HG03457 (cell line): ENCODE measurements around the gene RAP2B.
"Not testable (repeated sequence)": the region's sequence is repeated elsewhere in the genome, so short reads cannot be mapped to it uniquely, and the experiment has no call there.

Source experiments
- ATAC-seq: cut with Tn5 transposase; IDR thresholded peaks from one replicate; pipeline ENCODE4 v1.9.1; 2021; ENCODE audit warnings: moderate number of reproducible peaks; ENCODE audit not compliant: unreplicated experiment

RAP2B gene

GRCh38 chr3:153161714-153162512 is at the start of gene RAP2B:
Gene RAP2B, plus strand, starts transcription at chr3:153162226. Its CDS starts 468 bp downstream, at chr3:153162694.
- peak; percentile 43 for ATAC-seq

DNA sequence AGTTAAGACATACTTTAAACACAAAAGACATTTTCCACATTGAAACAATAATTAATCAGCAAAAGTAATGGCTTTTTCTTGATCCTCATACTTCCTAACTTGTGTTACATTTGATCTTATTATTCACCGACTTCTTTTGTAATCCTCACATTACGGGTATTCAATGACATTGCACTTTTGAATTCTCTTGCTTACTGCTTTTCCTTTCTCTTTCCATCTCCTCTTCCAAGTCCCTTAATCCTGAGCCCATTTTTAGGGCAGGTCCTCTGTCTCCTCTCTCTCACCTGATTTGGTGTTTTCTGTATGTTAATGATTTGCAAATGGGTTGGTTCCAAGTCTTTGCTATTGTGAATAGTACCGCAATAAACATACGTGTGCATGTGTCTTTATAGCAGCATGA is 48.5 kb upstream of the RAP2B start:
- no peak for ATAC-seq

DNA sequence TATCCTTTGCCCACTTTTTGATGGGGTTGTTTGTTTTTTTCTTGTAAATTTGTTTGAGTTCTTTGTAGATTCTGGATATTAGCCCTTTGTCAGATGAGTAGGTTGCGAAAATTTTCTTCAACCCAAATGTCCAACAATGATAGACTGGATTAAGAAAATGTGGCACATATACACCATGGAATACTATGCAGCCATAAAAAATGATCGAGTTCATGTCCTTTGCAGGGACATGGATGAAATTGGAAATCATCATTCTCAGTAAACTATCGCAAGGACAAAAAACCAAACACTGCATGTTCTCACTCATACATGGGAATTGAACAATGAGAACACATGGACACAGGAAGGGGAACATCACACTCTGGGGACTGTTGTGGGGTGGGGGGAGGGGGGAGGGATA is 47.8 kb upstream of the RAP2B start:
- ATAC-seq = not testable (repeated sequence)

- ATAC-seq = no peak
Observed at GRCh38 chr3:153115326-153115725, 46.7 kb upstream of the RAP2B start.

DNA sequence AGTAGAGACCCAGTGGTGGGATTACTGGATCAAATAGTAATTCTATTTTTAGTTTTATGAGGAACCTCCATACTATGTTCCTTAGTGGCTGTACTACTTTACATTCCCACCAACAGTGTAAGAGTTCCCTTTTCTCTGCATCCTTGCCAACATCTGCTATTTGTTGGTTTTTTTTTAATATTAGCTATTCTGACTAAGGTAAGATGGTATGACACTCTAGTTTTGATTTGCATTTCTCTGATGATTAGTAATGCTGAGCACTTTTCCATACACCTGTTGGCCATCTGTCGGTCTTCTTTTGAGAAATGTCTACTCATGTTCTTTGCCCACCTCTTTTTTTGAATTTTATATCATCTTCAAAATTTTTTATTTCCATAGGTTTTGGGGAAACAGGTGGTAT is 34.2 kb upstream of the RAP2B start:
- ATAC-seq = no peak

DNA sequence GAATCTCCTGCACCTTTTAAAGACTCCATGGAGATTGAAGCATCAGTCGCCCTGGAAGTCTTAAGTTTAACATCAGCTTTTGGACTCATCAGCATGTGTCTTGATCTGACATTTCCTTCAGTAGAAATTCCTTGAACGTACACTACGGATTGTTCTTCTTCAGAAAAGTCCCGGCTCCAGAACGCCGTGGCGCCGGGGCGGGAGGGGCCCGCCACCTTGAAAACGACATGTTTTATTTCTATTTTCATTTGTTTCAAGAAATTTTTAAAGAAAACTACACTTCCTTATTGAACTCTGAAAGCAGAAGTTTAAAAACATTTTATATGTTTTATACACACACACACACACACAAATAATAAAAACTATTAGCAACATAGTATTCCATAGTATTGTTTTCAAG is 32.6 kb upstream of the RAP2B start:
- no peak for ATAC-seq

- ATAC-seq = no peak
Observed at GRCh38 chr3:153129866-153130265, 32.2 kb upstream of the RAP2B start.

GRCh38 chr3:153130312-153130977 is 31.6 kb upstream of the RAP2B start:
- ATAC-seq = peak; percentile 81

DNA sequence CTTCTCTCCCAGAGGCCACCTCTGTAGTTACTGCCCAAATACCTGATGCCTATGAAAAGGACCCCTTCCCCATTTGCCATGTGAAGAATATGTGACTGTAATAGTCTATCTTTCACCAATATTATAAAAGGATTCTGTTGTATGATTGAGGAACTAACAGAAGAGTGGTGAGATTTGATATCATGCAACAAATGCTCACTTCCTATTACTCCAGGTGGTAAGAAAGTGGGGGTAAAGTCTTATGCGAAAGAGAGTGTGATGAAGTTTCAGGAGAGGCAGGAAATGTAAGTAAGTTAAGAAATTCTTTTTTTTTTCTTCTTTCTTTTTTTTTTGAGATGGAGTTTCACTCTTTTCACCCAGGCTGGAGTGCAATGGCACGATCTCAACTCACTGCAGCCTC is 24.4 kb upstream of the RAP2B start:
- ATAC-seq = no peak

DNA sequence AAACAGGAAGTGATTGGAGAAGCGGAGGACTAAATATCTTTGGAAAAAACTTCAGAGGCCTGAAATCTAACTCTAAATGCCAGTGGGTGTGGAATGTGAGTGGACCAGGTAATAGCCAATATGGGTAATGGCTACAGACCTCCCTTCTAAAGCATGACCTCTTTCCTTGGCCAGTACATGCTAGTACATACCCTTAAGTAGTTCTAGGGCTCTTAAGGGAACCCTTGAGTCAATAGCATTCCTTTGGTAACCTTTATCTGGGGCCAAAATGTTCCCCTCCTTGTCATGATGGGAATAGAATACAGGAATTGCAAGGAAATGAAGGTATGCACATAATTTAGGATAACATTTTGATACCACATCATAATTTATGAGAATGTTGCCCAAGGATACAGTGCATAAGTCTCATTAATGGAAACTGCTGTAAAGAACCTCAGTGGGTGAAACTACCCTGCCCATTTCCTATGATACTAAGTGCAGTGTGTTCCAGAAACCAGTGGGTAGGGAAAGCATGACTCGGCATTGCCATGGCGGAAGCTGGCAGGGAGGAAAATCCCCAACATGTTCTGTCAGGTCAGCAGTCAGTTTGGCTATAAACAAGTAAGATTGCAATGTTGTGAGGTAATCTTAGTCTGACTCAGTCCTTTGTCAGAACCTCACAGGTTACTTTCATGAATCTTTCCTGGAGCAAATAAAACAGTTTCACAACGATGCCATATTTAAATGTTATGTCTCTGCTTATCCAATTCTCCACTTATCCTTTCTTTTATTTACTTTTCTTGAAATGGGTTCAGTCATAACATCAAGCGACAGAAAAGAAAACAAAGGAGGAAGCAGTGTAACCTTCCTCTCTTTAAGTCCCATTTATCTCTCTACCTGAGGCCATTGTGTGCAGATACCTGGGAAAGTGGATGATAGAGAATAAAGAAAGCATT is 23.5 kb upstream of the RAP2B start:
- peak; percentile 87 for ATAC-seq

GRCh38 chr3:153142961-153143360 is 19.1 kb upstream of the RAP2B start:
- ATAC-seq = no peak

DNA sequence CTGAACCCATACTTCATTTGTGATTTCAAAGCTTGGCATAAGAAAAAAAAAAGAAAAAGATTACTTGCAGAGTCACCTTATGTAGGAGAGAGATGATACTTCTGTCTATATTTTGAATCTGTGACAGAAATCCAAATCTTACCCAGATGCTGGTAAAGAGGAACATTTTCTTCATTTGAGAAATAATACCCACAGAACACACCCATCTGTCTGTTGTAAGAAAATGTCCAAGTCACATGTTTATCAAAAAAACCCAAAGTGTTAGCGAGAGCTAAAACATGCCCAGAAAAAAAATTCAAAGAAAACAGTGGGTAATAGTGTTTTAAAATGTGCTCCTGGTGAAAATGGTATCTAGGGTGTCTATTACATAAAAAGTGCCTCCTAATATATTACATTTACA is 18.0 kb upstream of the RAP2B start:
- ATAC-seq = no peak

DNA sequence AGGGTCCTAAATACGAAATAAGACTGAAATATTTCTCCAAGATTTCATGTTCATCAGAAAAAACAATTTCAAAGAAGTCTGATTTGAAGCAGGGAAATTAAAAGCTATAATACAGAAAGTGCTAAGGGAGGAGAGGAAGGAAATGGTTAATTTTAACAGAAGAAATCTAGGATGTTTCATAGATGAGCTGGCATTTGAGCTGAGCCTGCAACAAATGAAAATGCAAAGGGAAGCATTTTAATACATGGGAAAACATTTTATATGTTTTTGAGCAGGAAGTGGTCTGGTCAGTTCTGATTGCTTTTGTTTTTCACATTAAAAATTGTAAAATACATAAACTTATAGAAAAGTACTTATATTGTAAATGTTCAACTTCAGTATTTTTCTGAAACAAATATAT is 17.2 kb upstream of the RAP2B start:
- no peak for ATAC-seq

- no peak for ATAC-seq
Observed at GRCh38 chr3:153145454-153145853, 16.6 kb upstream of the RAP2B start.

GRCh38 chr3:153146191-153147053 is 15.6 kb upstream of the RAP2B start:
- no peak for ATAC-seq

- no peak for ATAC-seq
Observed at GRCh38 chr3:153150991-153151390, 11.0 kb upstream of the RAP2B start.

- ATAC-seq = not testable (repeated sequence)
Observed at GRCh38 chr3:153155786-153156185, 6.2 kb upstream of the RAP2B start.

DNA sequence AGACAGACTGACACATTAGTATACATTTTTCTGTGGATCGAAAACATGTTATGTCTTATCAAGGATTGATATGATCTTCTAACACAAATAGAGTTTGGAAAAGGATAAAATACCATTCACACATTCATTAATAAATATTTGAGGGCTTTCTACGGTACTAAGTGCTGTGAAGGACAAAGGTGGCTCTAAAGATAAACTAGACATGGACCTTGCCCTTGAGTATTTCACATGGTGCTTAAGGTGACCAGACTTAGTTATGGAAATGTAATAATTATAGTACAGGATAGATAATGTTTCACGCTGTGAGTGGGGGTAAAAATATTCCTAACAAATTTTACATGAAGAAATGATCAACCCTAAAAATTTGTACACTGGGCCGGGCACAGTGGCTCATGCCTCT is 3.8 kb upstream of the RAP2B start:
- no peak for ATAC-seq

GRCh38 chr3:153158961-153159735 is 2.9 kb upstream of the RAP2B start:
- no peak for ATAC-seq
